ENCODE data around the gene LRRC74A. TPM values are rescaled to one million over a fixed set of nuclear protein-coding genes. Genes with fewer than 3 reads are reported as not detected.
A peak's percentile ranks its signal among the peaks of the same experiment; 100 is the strongest.

Gene LRRC74A
- total and polyA plus RNA-seq, 2 of the 4 experiments (the other 2 are of a cell fraction), result not detected

DNA sequence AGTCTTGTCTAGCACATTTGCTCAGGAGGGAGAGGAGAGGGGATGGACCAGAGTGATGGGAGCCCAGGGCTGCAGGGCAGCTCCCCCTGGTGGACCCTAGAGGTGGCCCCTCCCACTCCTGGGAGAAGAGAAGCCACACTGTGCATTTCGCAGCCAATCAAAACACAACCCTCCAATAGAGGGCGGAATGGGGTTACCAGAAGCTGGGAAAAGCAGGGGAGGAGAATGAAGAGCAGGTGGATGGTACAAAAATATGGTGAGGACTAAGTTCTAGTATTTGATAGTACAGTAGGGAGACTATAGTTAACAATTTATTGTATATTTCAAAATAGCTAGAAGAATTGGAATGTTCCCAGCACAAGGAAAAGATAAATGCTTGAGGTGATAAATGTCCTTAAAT lies 41.3 kb upstream of the LRRC74A start:
- H2BK20ac ChIP-seq (ENCODE audit: low read depth, low read length), result no peak overlapping the region
- POLR2A ChIA-PET (ENCODE audit: unreplicated experiment), result no interaction called here
- H3K79me1 ChIP-seq (ENCODE audit: low read depth in 1 of 2, low read length in 2 of 2), result no peaks in the 10 kb centered on the region
- no peak overlapping the region for H2BK5ac ChIP-seq (ENCODE audit: low read depth, low read length, poor library complexity, severe bottlenecking)
- H3K4me1 ChIP-seq (ENCODE audit: control insufficient read depth, insufficient read depth, low read length), result peaks cover 4% of the 10 kb centered on the region; the same call in 1 of the 2 replicates
- peaks cover 2% of the 10 kb centered on the region; the same call in 1 of the 2 replicates for H3K9me1 ChIP-seq (ENCODE audit: insufficient read depth, low read length)
- no peak overlapping the region for H4K91ac ChIP-seq (ENCODE audit: insufficient read depth, low read depth, low read length)
- no peak overlapping the region for H3K4ac ChIP-seq (ENCODE audit: low read depth, low read length)
- peak overlapping the region; percentile 35 for H2AFZ ChIP-seq (replicated peaks; ENCODE audit: low read length, poor library complexity)
- H3K23ac ChIP-seq (ENCODE audit: low read depth, low read length), result no peak overlapping the region
- H3K27ac ChIP-seq (ENCODE audit: insufficient read depth, low read length), result no peak overlapping the region
- H3K4me2 ChIP-seq (ENCODE audit: low read depth, low read length), result no peak overlapping the region
- DNase-seq (peak; percentile 75), ATAC-seq (ENCODE audit: low read depth) (peak; percentile 96)
- no peak overlapping the region for H2BK120ac ChIP-seq (ENCODE audit: low read depth, low read length)
- no peak overlapping the region for H4K8ac ChIP-seq (ENCODE audit: low read depth in 2 of 2, low read length in 2 of 2)
- intact Hi-C loops (cut with micrococcal nuclease) (loop anchor here (1.0 kb wide), 1 partner anchor 75 kb away; no protein-coding TSS in a partner anchor), dilution Hi-C loops (cut with HindIII; ENCODE audit: low sequenced_read_pairs, unreplicated experiment) (no loop called here), in situ Hi-C loops (cut with MboI; ENCODE audit: low sequenced_read_pairs) (loop anchor here (5.0 kb wide), 1 partner anchor 68 kb away; no protein-coding TSS in a partner anchor)
- peak overlapping the region; percentile 52 for H2AK9ac ChIP-seq (replicated peaks; ENCODE audit: low read depth, low read length, poor library complexity)
- CTCF ChIA-PET, result interaction anchor here (0.5 to 2.2 kb wide), 7 partner anchors 11 to 722 kb away, joined by 3 to 17 read pairs (median 4); no protein-coding TSS in a partner anchor
- peaks cover 13% of the 10 kb centered on the region for H3K36me3 ChIP-seq (ENCODE audit: control insufficient read depth, insufficient read depth, low read length)
- H4K20me1 ChIP-seq (ENCODE audit: insufficient read depth, low read length), result no peaks in the 10 kb centered on the region
- TF ChIP-seq CHD1 (IDR thresholded peaks at IDR 0.05; ENCODE audit: low read depth, low read length) (no peak), SMC3 (IDR thresholded peaks at IDR 0.05; ENCODE audit: low read depth, low read length) (peak; percentile 93), MAZ (IDR thresholded peaks at IDR 0.05; ENCODE audit: borderline replicate concordance, low read depth, low read length) (peak; percentile 86), RCOR1 (IDR thresholded peaks at IDR 0.05; ENCODE audit: insufficient replicate concordance, low read length) (peak; percentile 65), RAD21 (IDR thresholded peaks at IDR 0.05; ENCODE audit: low read length) (peak; percentile 84)
- TF ChIP-seq, protein P1, sequence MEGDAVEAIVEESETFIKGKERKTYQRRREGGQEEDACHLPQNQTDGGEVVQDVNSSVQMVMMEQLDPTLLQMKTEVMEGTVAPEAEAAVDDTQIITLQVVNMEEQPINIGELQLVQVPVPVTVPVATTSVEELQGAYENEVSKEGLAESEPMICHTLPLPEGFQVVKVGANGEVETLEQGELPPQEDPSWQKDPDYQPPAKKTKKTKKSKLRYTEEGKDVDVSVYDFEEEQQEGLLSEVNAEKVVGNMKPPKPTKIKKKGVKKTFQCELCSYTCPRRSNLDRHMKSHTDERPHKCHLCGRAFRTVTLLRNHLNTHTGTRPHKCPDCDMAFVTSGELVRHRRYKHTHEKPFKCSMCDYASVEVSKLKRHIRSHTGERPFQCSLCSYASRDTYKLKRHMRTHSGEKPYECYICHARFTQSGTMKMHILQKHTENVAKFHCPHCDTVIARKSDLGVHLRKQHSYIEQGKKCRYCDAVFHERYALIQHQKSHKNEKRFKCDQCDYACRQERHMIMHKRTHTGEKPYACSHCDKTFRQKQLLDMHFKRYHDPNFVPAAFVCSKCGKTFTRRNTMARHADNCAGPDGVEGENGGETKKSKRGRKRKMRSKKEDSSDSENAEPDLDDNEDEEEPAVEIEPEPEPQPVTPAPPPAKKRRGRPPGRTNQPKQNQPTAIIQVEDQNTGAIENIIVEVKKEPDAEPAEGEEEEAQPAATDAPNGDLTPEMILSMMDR (conservative IDR thresholded peaks at IDR 0.05; ENCODE audit: low read depth, low read length), result peak; percentile 96
- TF ChIP-seq, protein P2, sequence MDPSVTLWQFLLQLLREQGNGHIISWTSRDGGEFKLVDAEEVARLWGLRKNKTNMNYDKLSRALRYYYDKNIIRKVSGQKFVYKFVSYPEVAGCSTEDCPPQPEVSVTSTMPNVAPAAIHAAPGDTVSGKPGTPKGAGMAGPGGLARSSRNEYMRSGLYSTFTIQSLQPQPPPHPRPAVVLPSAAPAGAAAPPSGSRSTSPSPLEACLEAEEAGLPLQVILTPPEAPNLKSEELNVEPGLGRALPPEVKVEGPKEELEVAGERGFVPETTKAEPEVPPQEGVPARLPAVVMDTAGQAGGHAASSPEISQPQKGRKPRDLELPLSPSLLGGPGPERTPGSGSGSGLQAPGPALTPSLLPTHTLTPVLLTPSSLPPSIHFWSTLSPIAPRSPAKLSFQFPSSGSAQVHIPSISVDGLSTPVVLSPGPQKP (IDR thresholded peaks at IDR 0.05; ENCODE audit: borderline replicate concordance, low read depth, low read length), result no peak
- H3K9me3 ChIP-seq (ENCODE audit: control insufficient read depth, insufficient read depth, low read length), result no peaks in the 10 kb centered on the region
- H2BK15ac ChIP-seq (ENCODE audit: low read depth, low read length), result no peak overlapping the region
- H3K56ac ChIP-seq (ENCODE audit: extremely low read depth, insufficient read depth, low read length), result no peak overlapping the region
- BruUV-seq (replicated peaks), result no TSS peak
- H3K9ac ChIP-seq (ENCODE audit: low read depth, low read length), result no peak overlapping the region
- H2AK5ac ChIP-seq (ENCODE audit: low read depth, low read length), result no peak overlapping the region
- H3K4me3 ChIP-seq (ENCODE audit: insufficient read depth, low read depth, low read length), result no peak overlapping the region
- no CpG with 5 or more reads among the region's 2 CpGs for WGBS, 2 experiments (ENCODE audit: extremely low coverage in 2 of 2, insufficient read length in 1 of 2)
- H3K14ac ChIP-seq (replicated peaks; ENCODE audit: low read depth, low read length), result no peak overlapping the region
- H4K5ac ChIP-seq (ENCODE audit: low read depth, low read length), result no peak overlapping the region
- H3K18ac ChIP-seq (ENCODE audit: low read depth, low read length), result no peak overlapping the region
- no peaks in the 10 kb centered on the region for H3K27me3 ChIP-seq (ENCODE audit: control insufficient read depth, insufficient read depth, low read length)

Measured in IMR-90 (cell line).